Panc1 (cell line): Measurements from ENCODE around the gene ZNF507.

ENCODE experiments used
- POLR2AphosphoS5 ChIP-seq: IDR thresholded peaks from 2 replicates; pipeline ENCODE4 v1.6.1; 2012; ENCODE audit warnings: mild to moderate bottlenecking, low read depth, low read length, moderate library complexity
- REST ChIP-seq, 2 experiments: IDR thresholded peaks; 2 replicates each; pipeline ENCODE4 v1.6.1; 2011 to 2012; ENCODE audit warnings: low read depth in 2 of 2, control low read depth in 1 of 2, low read length in 1 of 2, mild to moderate bottlenecking in 1 of 2, moderate library complexity in 1 of 2; ENCODE audit not compliant: insufficient read depth in 1 of 2
- SIN3A ChIP-seq: IDR thresholded peaks from 2 replicates; pipeline ENCODE4 v1.6.1; 2012; ENCODE audit warnings: low read depth, mild to moderate bottlenecking, low read length, moderate library complexity, borderline replicate concordance; ENCODE audit not compliant: insufficient read depth
- TF ChIP-seq, protein P1 (sequence below): fragments of 450-650 bp; IDR thresholded peaks from 2 replicates; pipeline ENCODE4 v1.5.1; 2017; ENCODE audit warnings: mild to moderate bottlenecking

DNA sequence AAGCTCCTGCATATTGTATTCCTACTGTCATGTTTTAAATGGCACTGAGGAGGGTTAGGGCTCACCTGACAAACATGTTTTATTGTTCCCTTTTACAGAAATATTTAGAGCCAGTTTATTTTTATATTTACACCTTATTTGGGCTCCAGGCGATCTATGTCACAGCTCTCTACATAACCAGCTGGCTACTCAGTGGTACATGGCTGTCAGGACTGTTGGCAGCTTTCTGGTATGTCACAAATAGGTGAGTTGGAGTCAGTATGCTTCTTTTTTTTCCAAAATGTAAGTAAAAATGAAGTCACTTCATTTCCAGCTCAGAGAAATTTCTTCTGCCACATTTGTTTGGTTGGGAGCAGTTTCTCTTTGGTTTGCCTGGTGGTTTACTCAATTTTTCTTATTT lies 91.7 kb downstream of the ZNF507 start:
- TF ChIP-seq, protein P1, sequence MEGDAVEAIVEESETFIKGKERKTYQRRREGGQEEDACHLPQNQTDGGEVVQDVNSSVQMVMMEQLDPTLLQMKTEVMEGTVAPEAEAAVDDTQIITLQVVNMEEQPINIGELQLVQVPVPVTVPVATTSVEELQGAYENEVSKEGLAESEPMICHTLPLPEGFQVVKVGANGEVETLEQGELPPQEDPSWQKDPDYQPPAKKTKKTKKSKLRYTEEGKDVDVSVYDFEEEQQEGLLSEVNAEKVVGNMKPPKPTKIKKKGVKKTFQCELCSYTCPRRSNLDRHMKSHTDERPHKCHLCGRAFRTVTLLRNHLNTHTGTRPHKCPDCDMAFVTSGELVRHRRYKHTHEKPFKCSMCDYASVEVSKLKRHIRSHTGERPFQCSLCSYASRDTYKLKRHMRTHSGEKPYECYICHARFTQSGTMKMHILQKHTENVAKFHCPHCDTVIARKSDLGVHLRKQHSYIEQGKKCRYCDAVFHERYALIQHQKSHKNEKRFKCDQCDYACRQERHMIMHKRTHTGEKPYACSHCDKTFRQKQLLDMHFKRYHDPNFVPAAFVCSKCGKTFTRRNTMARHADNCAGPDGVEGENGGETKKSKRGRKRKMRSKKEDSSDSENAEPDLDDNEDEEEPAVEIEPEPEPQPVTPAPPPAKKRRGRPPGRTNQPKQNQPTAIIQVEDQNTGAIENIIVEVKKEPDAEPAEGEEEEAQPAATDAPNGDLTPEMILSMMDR, result no peak
- TF ChIP-seq SIN3A (no peak), POLR2AphosphoS5 (no peak), REST (IDR thresholded peaks at IDR 0.05; ENCODE audit: insufficient read depth in 1 of 2, low read depth in 2 of 2, low read length in 1 of 2) (no peak)
